Right lobe of liver (tissue), 6 donors: ENCODE data around the gene ZCCHC7. TPM values are rescaled to one million over a fixed set of nuclear protein-coding genes. Genes with fewer than 3 reads are reported as not detected.
"Not testable (repeated sequence)": the region's sequence is repeated elsewhere in the genome, so short reads cannot be mapped to it uniquely, and the experiment has no call there.

Experiments used
- ATAC-seq, 4 donors: fragments of 200-7000 bp; cut with Tn5 transposase; one replicate each; pipeline ENCODE4 v1.9.1; 2020; ENCODE audit warnings: mild to moderate bottlenecking in 4 of 4, moderate library complexity in 4 of 4
- DNase-seq, 3 donors: peaks; one replicate each; pipeline ENCODE4 v3.0.0-alpha.2; 2020
- H3K27ac ChIP-seq, 3 donors: fragments of 200-600 bp; one replicate each; pipeline ENCODE4 v1.8.0; 2022
- H3K27me3 ChIP-seq, 2 donors: fragments of 200-600 bp; one replicate each; pipeline ENCODE4 v1.8.0; 2022
- H3K36me3 ChIP-seq, 4 donors: fragments of 200-600 bp; sonication (generic) in 1 of 4; one replicate each; pipeline versions ENCODE4 v1.5.1 to v1.8.0; 2017 to 2022; ENCODE audit warnings: control low read depth in 1 of 4
- H3K4me1 ChIP-seq, 4 donors: fragments of 200-600 bp; sonication (generic) in 1 of 4; one replicate each; pipeline versions ENCODE4 v1.5.1 to v1.8.0; 2017 to 2022; ENCODE audit warnings: control low read depth in 1 of 4
- H3K4me3 ChIP-seq, 3 donors: fragments of 200-600 bp; one replicate each; pipeline ENCODE4 v1.8.0; 2022
- H3K9me3 ChIP-seq, 4 donors: fragments of 200-600 bp; sonication (generic) in 1 of 4; one replicate each; pipeline versions ENCODE4 v1.5.1 to v1.8.0; 2017 to 2022; ENCODE audit warnings: control low read depth in 1 of 4
- CTCF ChIP-seq, 4 donors: fragments of 200-600 bp in 3 of 4; fragments of 450-650 bp in 1 of 4; IDR thresholded peaks; one replicate each; pipeline versions ENCODE4 v1.5.1 to v1.8.0; 2016 to 2022; ENCODE audit warnings: antibody characterized with exemption in 4 of 4, mild to moderate bottlenecking in 2 of 4
- POLR2A ChIP-seq: fragments of 450-650 bp; IDR thresholded peaks from one replicate; pipeline ENCODE4 v1.6.1; 2017; ENCODE audit warnings: antibody characterized with exemption, mild to moderate bottlenecking
- WGBS: methylation state at CpG from one replicate; pipeline ENCODE4 v1.1.6; 2018; ENCODE audit warnings: low coverage, low lambda C conversion rate; ENCODE audit not compliant: insufficient coverage; ENCODE audit errors: missing lambda C conversion rate; 5-methylcytosine and 5-hydroxymethylcytosine counted together
- intact Hi-C, 2 donors: fragments of 100-400 bp; cut with DNase I; formaldehyde crosslinking; loops; one replicate each; pipeline versions ENCODE4 v1.11.2 to v1.14.1; 2022
- total RNA-seq, 6 experiments: library from RNA; depleted of rRNA in 2 of 6; stranded (reverse); fragments of >200 nt in 2 of 6; fragmentation: NEBNext Ultra II Directional in 3 of 6; extraction: Animal tissue kit (Norgen Biotek cat#: 25700) in 3 of 6; gene quantifications; one replicate each; pipeline versions ENCODE4 v1.1.0 to v1.2.4, GENCODE V29; 2016 to 2023
- donor health status: DM: no; HTN: yes; CAD: no.
- donor health status: DM: no; HTN: no; CAD: no.
- donor health status: DM: no; HTN: no; CAD: no.
- donor health status: DM: no; HTN: yes; CAD: no.
- donor health status: DM: no; HTN: yes; CAD: no.

The ZCCHC7 gene
- total RNA-seq, 6 experiments from 2014 or later, result 5.9 to 10.0 (median 7.2) TPM

- H3K4me1 ChIP-seq, result peaks cover 0 to 13% (median 0%) of the 10 kb centered on the region in 4 donors
- H3K27me3 ChIP-seq, result no peaks in the 10 kb centered on the region
- intact Hi-C loops, result no loop called here
- H3K9me3 ChIP-seq, result no peaks in the 10 kb centered on the region
- ATAC-seq (peak; percentile 66 to 87 (median 76)), DNase-seq (no peak)
- 50% methylated on average over 4 of the region's 4 CpGs for WGBS
- TF ChIP-seq CTCF (IDR thresholded peaks at IDR 0.05) (no peak), POLR2A (no peak)
- no peak overlapping the region for H3K27ac ChIP-seq
- H3K4me3 ChIP-seq, result no peak overlapping the region
- no peaks in the 10 kb centered on the region for H3K36me3 ChIP-seq
Measured at GRCh38 chr9:37184905-37185867, 64.8 kb downstream of the ZCCHC7 start.

GRCh38 chr9:37187292-37187691, 66.9 kb downstream of the ZCCHC7 start:
- ATAC-seq, result no peak
- TF ChIP-seq POLR2A, result no peak
- no peak for TF ChIP-seq CTCF (IDR thresholded peaks at IDR 0.05)
- DNase-seq, result no peak
- H3K4me1 ChIP-seq, result peaks cover 0 to 13% (median 0%) of the 10 kb centered on the region in 4 donors
- H3K36me3 ChIP-seq, result no peaks in the 10 kb centered on the region
- H3K4me3 ChIP-seq, result no peak overlapping the region
- 84% methylated on average over 6 of the region's 6 CpGs for WGBS
- no peak overlapping the region for H3K27ac ChIP-seq
- H3K9me3 ChIP-seq, result no peaks in the 10 kb centered on the region
- H3K27me3 ChIP-seq, result no peaks in the 10 kb centered on the region
- intact Hi-C loops, result no loop called here

- H3K4me3 ChIP-seq, result no peak overlapping the region
- ATAC-seq, result no peak
- no peaks in the 10 kb centered on the region for H3K36me3 ChIP-seq
- no peaks in the 10 kb centered on the region for H3K9me3 ChIP-seq
- H3K27me3 ChIP-seq, result no peaks in the 10 kb centered on the region
- H3K27ac ChIP-seq, result no peak overlapping the region
- intact Hi-C loops, result no loop called here
- peaks cover 0 to 13% (median 0%) of the 10 kb centered on the region in 4 donors for H3K4me1 ChIP-seq
- TF ChIP-seq POLR2A (no peak), CTCF (IDR thresholded peaks at IDR 0.05) (no peak)
- 75% methylated on average over 5 of the region's 5 CpGs for WGBS
- DNase-seq, result no peak
Measured at GRCh38 chr9:37187713-37188439, 67.5 kb downstream of the ZCCHC7 start.

- H3K27me3 ChIP-seq, H3K27ac ChIP-seq, H3K36me3 ChIP-seq, DNase-seq, ATAC-seq, H3K9me3 ChIP-seq, H3K4me3 ChIP-seq, H3K4me1 ChIP-seq, intact Hi-C loops: not testable (repeated sequence)
- WGBS, result 89% methylated on average over 13 of the region's 13 CpGs
Measured at GRCh38 chr9:37190739-37191138, 70.4 kb downstream of the ZCCHC7 start.
